GM06990 (cell line): ENCODE results near the gene GBF1.
"Not testable (repeated sequence)": the region's sequence is repeated elsewhere in the genome, so short reads cannot be mapped to it uniquely, and the experiment has no call there.

ENCODE experiments used
- DNase-seq: peaks from one replicate; pipeline ENCODE4 v3.0.0-alpha.2; 2011; ENCODE audit not compliant: insufficient read length; ENCODE audit errors: extremely low read depth
- H3K27me3 ChIP-seq: replicated peaks from 2 replicates; pipeline ENCODE4 v1.6.0; 2011; ENCODE audit warnings: low read length; ENCODE audit not compliant: control insufficient read depth, insufficient read depth
- H3K36me3 ChIP-seq: 2 replicates; pipeline ENCODE4 v1.5.1; 2011; ENCODE audit warnings: low read length; ENCODE audit not compliant: control insufficient read depth, insufficient read depth
- H3K4me3 ChIP-seq: replicated peaks from 2 replicates; pipeline ENCODE4 v1.5.1; 2011; ENCODE audit warnings: low read depth, mild to moderate bottlenecking, control low read depth, low read length
- CTCF ChIP-seq: IDR thresholded peaks from 2 replicates; pipeline ENCODE4 v1.5.1; 2011; ENCODE audit warnings: low read length, control low read depth, mild to moderate bottlenecking, inconsistent platforms; ENCODE audit not compliant: insufficient read depth, poor library complexity, severe bottlenecking

The GBF1 gene

GRCh38 chr10:102242118-102242485 is 3.2 kb upstream of the GBF1 start:
- Histone ChIP-seq H3K27me3 (no peaks in the 10 kb centered on the region), H3K4me3 (peak overlapping the region; percentile 65), H3K36me3 (no peaks in the 10 kb centered on the region)
- no peak for TF ChIP-seq CTCF
- DNase-seq: no peak

- H3K27me3 ChIP-seq: no peaks in the 10 kb centered on the region
- no peaks in the 10 kb centered on the region for H3K36me3 ChIP-seq
- DNase-seq: no peak
- H3K4me3 ChIP-seq: no peak overlapping the region
- TF ChIP-seq CTCF: no peak
Observed at GRCh38 chr10:102243309-102243708, 2.0 kb upstream of the GBF1 start.

GRCh38 chr10:102245932-102246251 is 560 bp downstream of the GBF1 start:
- no peak for DNase-seq
- peaks cover 2% of the 10 kb centered on the region for H3K36me3 ChIP-seq
- H3K4me3 ChIP-seq: peak overlapping the region; percentile 99
- no peaks in the 10 kb centered on the region for H3K27me3 ChIP-seq
- no peak for TF ChIP-seq CTCF

GRCh38 chr10:102246261-102246660 is 929 bp downstream of the GBF1 start:
- Histone ChIP-seq H3K36me3 (peaks cover 2% of the 10 kb centered on the region), H3K4me3 (peak overlapping the region; percentile 99), H3K27me3 (no peaks in the 10 kb centered on the region)
- no peak for TF ChIP-seq CTCF
- DNase-seq: no peak

GRCh38 chr10:102247734-102248133 is 2.4 kb downstream of the GBF1 start:
- TF ChIP-seq CTCF: no peak
- Histone ChIP-seq H3K36me3 (peaks cover 5% of the 10 kb centered on the region), H3K27me3 (no peaks in the 10 kb centered on the region), H3K4me3 (peak overlapping the region; percentile 99; the same call in 1 of the 2 replicates)
- no peak for DNase-seq

GRCh38 chr10:102252508-102252907 is 7.2 kb downstream of the GBF1 start:
- not testable (repeated sequence) for H3K36me3 ChIP-seq, DNase-seq, H3K4me3 ChIP-seq, H3K27me3 ChIP-seq

- Histone ChIP-seq H3K36me3 (peaks cover 5% of the 10 kb centered on the region), H3K27me3 (no peaks in the 10 kb centered on the region), H3K4me3 (no peak overlapping the region)
- DNase-seq: no peak
- no peak for TF ChIP-seq CTCF
Observed at GRCh38 chr10:102254426-102254825, 9.1 kb downstream of the GBF1 start.
